DMS114 treated with DMSO at 0.1 percent for 48 hours (cell line): ENCODE results near the gene PRR3.
"Not testable (repeated sequence)": the region's sequence is repeated elsewhere in the genome, so short reads cannot be mapped to it uniquely, and the experiment has no call there.

Source experiments
- DNase-seq: peaks from one replicate; lab custom pipeline; 2025; ENCODE audit not compliant: unreplicated experiment; lab: John Stamatoyannopoulos, UW

Gene PRR3, protein sequence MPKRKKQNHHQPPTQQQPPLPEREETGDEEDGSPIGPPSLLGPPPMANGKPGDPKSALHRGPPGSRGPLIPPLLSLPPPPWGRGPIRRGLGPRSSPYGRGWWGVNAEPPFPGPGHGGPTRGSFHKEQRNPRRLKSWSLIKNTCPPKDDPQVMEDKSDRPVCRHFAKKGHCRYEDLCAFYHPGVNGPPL

DNA sequence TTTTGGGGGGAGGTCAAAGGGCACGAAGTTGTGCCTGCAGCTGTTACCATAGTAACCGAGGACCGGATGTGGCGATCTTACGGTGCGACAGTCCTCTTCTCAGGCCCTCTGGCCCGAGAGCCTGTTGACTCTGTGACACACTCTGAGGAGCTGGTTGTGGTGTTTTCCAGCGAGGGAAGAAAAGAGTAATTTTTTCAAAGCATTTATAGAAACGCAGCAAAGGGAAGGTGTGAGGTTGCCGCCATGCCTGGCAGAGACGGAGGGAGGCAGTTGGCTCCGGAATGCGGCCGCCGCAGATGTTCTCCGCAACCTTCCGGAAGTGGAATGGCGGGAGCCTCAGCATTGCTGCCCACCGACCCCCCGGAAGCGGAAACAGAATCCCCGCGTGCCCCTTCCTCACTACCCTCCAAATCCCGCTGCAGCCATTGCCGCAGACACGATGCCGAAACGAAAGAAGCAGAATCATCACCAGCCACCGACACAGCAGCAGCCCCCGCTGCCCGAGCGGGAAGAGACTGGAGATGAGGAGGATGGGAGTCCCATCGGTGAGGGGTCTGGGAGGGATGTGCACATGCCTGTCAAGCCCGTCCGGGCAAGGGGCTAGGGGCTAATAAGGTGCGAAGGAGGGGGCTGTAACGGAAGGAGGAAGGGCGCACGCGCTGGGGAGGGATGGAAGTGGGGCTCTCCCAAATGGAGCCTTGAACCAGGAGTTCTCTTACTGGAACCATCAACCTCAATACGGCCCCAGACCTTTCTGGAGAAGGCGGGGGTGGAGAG lies at the start of gene PRR3:
TSS of gene PRR3 (plus strand) at position 390 of the 777 bp plus-strand sequence. CDS start at position 440, 50 bp downstream.
- DNase-seq: peak; percentile 95

DNA sequence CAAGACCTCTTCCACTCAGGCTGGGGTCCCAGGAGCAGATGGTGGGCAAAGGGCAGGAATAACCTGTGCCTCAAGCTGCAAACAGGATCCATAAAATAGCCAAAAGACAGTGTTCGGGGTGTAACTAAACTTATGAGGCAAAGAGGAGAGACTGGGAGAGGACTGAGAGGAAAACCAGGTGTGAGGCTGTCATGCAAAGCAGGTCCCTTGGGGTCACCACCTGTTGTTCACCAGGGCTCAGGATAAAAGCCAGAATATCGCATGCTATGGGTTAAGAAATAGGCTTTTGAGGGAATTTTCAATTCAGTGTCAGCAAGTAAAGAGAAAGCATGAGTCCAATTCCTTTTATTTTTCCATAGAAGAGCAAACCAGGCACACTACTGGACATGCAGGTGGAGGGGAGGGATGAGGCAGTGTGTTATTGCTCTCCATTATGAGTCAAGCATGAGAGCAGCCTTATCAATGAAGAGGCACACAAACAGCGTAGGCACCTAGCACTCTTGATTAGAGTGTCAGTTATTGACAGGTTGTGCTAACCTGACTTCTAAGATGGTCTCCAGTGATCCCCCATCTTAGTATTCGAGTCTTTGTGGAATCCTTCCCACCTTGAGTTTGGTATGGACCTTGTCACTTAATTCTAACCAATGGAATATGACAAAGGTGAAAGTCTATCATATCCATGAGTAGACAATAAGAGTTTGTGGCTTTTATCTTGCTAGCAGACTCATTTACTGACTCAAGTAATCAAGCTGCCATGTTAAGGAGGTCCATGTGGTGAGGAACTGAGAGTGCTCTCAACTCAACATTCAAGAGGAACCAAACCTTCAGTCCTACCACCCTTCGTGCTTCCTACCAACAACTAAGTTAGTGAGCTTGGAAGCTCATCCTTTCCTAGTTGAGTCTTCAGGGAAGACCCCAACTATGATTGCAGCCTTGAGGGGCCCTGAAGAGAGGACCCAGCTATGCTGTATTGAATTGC lies 49.0 kb upstream of the PRR3 start:
- no peak for DNase-seq

DNA sequence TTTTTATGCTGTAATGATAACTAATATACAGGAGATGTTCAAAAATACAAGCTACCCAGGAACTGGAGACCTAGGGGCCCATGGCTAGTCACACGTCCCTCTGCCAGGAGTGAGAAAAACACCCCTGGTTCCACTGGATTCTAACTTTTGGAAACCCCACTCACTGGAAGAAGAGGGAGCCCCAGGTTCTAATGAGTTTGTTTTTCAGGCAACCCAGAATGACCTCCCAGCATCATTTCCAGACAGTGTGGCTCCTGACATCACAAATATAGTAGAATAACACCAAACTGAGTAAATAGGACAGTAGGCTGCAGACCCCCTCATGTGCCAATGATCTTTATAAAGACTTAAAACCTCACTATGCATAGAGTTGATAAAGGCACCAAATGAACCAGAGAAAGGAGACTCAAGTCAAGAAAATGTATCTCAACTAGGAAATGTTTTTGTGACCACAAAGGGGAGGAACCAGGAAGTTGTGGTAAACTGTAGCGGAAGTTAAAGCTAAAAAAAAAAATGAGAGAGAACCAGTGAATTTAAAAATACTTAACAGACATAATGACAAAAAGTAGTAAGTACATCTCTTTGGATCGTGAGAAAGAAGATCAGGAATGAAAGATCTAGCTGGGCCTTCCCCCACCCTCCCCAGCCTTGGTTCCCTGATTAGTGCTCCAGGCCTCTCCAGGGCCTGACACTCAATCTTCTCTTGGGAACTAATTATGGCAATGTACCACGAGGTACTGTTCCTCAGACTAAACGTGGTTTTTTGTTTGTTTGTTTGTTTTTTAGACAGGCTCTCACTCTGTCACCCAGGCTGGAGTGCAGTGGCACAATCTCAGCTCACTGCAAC lies 48.0 kb upstream of the PRR3 start:
- no peak for DNase-seq

DNA sequence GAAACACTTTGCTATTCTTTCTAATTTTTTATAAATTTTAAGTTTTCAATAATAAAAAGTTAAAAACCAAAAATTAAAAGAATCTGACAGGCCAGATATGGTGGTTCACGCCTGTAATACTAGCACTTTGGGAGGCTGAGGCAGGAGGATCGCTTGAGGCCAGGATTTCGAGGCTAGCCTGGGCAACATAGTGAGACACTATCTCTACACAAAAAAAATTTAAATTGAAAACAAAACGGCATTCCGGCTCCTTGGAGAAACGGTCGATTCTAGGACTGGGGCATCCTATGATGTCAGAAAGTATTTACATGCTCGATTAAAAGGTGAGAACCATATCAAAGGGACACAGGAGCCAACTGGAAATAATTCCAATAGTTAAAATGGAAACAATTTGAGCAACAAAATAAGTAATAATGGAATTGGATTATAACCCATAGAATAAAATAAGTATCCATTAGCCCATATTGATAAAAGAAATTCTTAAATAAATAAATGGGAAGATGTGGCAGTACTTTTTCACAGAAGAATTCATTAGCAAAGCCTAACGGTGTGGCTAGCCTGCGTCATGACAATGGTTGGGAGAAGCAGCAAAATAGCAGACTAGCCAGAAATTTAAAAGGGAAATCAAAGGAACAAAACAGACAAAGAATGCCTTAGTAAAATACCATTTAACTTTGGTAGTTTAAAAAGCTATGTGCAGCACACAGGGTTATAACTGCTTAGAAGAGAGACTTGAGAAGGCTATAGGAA lies 46.5 kb upstream of the PRR3 start:
- no peak for DNase-seq

DNA sequence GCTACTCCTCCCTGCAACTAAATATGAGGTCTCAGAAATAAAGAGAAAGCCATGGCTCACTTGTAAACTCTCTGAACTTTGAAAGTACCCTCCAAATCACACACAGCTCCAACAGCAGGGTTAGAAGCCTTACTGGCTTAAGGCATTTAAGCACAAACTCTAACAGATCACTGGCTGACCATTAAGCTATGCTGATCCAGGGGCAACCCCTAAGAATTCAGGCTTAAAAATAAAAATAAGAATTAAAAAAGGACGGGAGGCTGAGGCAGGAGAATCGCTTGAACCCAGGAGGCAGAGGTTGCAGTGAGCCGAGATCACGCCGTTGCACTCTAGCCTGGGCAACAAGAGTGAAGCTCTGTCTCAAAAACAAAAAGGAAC lies 45.9 kb upstream of the PRR3 start:
- DNase-seq: no peak

DNA sequence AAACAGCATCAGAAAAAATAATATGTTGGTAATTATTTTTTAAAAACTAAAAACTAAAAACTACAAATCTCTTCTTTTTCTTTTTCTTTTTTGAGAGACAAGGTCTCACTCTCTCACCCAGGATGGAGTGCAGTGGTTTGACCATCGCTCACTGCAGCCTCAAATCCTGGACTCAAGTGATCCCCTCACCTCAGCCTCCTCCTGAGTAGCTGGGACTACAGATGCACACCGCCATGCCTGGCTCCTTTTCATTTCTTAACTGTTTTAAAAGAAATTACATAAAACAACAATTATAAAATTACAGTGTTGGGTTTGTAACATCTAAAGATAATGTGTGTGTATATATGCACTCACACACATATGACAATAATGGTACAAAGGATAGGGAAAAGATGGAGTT lies 43.6 kb upstream of the PRR3 start:
- no peak for DNase-seq

DNA sequence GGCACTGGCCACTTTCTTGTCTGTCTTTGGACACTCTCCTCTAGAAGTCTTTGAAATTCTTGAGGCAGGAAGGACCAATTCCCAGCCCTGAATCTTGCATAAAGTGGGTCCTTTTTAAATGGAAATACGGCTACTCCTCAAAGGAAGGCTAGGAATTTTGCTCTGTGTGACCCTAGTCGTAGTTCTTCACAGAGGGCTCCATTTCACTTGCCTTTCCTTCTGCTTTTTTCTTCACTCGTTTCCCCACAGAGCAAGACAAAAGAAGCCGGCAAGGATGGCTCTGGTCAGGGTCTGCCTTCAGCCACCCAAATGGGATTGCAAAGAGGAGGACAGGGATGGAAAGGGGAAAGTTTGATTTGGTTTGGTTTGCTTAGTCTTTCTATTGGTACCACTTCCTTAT lies 42.0 kb upstream of the PRR3 start:
- DNase-seq: no peak

DNA sequence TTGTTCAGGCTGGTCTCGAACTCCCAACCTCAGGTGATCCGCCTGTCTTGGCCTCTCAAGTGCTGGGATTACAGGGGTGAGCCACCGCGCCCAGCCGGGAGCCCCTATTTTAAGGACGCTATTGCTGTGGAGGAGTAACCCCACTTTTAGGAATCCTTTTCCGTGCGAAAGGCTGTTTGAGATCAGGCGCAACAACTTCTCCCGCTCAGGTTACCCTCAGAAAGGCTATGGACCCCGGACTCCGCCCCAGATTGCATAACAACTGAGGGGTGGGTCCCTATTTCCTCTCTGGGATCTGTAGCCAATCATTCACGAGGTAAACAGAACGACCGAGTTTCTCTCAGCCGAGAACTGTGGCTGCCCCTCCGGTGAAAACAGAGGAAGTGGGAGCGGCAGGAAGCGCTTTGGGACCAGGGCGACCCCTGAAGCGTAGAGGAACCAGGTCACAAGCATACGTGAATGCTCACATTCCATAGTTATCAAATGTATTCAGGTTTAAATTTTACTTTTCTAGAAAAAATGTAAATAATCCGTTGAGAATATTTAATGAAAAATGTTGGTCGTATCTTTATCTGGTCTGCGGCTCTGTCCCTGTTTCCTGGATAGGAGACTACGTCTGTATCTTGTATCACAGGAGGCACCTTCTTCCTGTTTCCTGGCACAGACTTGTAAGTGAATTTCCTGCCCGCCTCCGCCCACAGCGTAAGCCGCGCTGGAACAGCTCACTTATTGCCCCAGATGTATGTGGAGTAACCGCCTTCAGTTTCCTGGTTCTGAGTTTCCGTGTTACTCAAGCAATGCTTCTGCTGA lies 40.9 kb upstream of the PRR3 start:
- peak; percentile 92 for DNase-seq

DNA sequence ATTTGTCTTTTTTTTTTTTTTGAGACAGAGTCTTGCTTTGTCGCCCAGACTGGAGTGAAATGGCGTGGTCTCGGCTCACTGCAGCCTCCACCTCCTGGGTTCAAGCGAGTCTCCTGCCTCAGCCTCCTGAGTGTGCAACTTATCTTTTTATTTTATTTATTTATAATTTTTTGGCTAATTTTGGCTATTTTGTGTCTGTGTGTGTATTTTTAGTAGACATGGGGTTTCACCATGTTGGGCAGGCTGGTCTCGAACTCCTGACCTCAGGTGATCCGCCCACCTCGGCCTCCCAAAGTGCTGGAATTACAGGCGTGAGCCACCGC lies 40.4 kb upstream of the PRR3 start:
- DNase-seq: not testable (repeated sequence)

DNA sequence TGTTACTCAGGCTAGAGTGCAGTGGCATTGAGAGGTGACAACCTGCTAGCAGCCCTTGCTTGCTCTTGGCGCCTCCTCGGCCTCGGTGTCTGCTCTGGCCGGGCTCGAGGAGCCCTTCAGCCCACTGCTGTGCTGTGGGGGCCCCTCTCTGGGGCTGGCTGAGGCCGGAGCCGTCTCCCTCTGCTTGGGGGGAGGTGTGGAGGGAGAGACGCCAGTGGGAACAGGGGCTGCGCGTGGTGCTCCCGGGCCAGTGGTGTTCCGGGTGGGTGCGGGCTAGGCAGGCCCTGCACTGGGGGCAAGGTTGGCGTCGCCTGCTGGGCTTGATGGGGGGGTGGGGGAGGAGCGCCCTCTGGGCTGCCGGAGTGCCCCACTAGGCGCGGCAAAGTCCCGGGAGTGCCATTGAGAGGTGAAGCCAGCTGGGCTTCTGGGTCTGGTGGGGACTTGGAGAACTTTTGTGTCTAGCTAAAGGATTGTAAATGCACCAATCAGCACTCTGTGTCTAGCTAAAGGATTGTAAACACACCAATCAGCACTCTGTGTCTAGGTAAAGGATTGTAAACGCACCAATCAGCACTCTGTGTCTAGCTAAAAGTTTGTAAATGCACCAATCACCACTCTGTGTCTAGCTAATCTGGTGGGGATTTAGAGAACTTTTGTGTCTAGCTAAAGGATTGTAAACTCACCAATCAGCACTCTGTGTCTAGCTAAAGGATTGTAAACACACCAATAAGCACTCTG lies 39.2 kb upstream of the PRR3 start:
- not testable (repeated sequence) for DNase-seq

DNA sequence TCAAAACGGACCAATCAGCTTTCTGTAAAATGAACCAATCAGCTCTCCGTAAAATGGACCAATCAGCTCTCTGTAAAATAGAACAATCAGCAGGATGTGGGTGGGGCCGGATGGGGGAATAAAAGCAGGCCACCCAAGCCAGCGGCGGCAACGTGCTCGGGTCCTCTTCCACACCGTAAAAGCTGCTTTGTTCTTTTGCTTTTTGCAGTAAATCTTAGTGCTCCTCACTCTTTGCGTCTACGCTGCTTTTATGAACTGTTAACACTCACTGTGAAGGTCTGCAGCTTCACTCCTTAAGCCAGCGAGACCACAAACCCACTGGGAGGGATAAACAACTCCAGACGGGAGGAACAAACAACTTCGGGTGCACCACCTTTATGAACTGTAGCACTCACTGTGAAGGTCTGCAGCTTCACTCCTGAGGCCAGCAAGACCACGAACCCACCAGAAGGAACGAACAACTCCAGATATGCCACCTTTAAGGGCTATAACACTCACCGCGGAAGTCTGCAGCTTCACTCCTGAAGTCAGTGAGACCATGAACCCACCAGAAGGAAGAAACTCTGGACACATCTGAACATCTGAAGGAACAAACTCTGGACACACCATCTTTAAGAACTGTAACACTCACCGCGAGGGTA lies 38.5 kb upstream of the PRR3 start:
- not testable (repeated sequence) for DNase-seq

DNA sequence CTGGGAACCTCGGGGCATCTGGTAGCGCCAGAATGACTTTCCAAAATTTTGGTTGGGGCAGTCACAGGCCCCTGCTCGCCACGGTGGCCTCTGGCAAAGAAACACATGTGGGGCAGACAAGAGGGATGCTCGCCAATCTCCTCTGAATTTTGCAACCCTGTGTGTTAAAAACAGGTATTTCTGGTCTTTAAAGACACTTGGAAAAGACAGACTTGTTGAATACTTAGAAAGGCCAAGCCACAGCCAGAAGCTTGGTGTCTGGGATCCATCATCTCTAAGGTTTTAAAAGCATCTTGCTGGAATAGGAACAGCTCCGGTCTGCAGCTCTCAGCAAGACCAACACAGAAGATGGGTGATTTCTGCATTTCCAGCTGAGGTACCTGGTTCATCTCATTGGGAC lies 36.6 kb upstream of the PRR3 start:
- no peak for DNase-seq

DNA sequence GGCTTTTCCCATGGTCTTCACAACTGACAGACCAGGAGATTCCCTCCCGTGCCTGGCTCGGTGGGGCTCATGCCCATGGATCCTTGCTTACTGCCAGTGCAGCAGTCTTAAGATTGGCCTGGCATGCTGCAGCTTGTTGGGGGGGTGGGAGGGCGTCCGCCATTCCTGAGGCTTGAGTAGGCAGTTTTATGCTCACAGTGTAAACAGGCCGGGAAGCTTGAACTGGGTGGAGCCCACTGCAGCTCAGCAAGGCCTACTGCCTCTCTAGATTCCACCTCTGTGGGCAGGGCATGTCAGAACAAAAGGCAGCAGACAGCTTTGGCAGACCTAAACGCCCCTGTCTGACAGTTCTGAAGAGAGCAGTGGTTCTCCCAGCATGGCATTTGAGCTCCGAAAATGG lies 36.0 kb upstream of the PRR3 start:
- not testable (repeated sequence) for DNase-seq

DNA sequence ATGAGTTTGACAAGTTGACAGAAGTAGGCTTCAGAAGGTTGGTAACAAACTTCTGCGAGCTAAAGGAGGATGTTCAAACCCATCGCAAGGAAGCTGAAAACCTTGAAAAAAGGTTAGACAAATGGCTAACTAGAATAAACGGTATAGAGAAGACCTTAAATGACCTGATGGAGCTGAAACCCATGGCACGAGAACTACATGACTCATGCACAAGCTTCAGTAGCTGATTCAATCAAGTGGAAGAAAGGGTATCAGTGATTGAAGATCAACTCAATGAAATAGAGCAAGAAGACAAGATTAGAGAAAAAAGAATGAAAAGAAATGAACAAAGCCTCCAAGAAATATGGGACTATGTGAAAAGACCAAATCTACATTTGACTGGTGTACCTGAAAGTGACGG lies 35.1 kb upstream of the PRR3 start:
- not testable (repeated sequence) for DNase-seq

DNA sequence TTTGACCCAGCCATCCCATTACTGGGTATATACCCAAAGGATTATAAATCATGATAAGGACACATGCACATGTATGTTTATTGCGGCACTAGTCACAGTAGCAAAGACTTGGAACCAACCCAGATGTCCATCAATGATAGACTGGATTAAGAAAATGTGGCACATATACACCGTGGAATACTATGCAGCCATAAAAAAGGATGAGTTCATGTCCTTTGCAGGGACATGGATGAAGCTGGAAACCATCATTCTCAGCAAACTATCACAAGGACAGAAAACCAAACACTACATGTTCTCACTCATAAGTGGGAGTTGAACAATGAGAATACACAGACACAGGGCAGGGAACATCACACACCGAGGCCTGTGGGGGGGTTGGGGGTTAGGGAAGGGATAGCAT lies 30.7 kb upstream of the PRR3 start:
- DNase-seq: not testable (repeated sequence)

DNA sequence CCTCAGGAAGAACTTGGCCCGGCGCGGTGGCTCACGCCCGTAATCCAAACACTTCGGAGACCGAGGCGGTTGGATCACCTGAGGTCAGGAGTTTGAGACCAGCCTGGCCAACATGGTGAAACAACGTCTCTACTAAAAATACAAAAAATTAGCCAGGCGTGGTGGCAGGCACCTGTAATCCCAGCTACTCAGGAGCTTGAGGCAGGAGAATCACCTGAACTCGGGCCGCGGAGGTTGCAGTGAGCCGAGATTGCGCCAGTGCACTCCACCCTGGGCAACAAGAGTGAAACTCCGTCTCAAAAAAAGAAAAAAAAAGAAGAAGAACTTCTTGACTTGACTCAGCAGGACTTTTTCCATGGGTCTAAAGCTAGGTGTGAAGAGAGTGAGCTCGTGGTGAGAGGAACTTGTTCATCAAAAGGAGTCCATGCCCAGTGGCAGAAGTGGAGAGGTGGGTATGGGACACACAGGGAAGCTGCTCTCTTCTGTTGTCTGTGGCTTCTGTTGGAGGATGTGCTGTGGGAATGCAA lies 27.7 kb upstream of the PRR3 start:
- DNase-seq: not testable (repeated sequence)

DNA sequence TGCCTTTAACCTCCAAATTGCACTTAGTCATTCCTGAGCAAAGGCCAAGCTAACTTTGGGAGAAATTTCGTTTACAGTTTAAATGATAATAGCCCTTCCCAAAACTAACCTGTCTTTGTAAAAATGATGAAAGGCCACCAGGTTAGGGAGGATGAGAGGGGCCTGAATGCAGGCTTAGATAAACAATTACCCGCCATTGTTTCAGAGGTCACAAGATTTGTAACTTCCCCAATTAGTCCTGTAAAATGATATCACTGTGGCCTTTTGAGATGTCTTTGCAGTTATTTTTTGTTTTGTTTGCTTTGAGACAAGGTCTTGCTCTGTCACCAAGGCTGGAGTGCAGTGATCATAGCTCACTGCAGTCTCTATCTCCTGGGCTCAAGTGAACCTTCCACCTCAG lies 27.1 kb upstream of the PRR3 start:
- no peak for DNase-seq
